Fibroblast of skin of abdomen (primary cell): ENCODE results near the gene PARK7.
A peak's percentile ranks its signal among the peaks of the same experiment; 100 is the strongest.

Experiments
- DNase-seq: peaks from one replicate; pipeline ENCODE4 v3.0.0-alpha.2; 2013

PARK7 gene

DNA sequence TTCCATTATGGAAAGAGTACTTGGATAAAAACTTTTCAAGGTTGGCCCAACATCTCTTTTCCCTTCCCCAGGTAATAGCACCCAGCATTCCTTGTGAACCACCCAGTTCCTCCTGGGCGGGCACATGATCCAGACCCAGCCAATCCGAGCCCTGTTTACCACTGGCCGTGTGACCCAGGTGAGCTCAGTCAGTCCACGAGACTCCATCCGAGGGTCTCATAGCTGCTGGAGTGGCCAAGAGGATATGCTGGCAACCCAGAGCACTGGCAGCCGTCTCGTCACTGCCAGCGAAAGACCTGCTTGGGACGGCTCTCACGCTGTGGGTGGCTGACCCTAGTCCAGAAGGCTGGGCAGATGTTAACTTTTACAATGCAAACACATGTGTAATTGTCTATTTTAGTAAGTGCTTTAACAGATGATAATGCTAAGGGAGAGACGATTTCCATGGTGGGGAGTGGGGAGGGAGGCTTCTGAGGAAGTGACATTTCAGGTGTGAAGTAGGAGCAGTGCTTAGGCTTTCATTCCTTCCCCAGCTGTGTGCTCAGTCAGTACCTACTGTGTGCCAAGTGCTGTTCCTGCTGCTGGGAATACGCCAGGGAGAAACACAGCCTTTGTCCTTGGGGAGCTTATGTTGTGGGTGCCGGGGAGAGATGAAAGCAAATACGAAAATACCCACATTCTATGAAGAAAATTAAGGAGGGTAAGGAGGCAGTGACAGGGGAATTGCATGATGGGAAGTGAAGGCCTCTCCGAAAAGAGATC lies 24.5 kb downstream of the PARK7 start:
- no peak for DNase-seq

DNA sequence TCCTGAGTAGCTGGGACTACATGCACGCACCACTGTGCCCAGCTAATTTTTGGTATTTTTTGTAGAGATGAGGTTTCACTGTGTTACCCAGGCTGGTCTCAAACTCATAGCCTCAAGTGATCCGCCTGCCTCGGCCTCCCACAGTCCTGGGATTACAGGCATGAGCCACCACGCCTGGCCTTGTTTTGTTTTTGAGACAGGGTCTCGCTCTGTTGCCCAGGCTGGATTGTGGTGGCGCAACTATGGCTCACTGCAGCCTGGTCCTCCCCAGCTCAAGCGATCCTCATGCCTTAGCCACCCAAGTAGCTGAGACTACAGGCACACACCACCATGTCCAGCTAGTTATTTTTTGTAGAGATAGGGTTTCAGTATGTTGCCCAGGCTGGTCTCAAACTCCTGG lies 26.0 kb downstream of the PARK7 start:
- no peak for DNase-seq

DNA sequence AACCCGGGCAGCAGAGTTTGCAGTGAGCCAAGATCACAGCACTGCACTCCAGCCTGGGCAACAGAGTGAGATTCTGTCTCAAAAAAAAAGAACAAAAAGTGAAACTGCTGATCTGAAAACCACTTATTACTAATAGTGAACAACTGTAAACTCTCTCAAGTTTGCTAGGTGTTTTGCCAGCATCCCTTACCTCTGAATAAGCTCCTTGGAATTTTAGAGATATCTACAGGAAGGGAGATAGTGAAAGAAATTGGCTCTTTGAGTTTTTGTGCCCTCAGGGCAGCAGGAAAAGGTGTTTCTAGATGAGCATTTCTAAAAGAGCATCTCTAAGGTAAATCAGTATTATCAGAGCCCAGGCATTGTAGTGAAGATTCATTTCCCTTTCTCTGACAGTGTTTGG lies 27.1 kb downstream of the PARK7 start:
- no peak for DNase-seq

DNA sequence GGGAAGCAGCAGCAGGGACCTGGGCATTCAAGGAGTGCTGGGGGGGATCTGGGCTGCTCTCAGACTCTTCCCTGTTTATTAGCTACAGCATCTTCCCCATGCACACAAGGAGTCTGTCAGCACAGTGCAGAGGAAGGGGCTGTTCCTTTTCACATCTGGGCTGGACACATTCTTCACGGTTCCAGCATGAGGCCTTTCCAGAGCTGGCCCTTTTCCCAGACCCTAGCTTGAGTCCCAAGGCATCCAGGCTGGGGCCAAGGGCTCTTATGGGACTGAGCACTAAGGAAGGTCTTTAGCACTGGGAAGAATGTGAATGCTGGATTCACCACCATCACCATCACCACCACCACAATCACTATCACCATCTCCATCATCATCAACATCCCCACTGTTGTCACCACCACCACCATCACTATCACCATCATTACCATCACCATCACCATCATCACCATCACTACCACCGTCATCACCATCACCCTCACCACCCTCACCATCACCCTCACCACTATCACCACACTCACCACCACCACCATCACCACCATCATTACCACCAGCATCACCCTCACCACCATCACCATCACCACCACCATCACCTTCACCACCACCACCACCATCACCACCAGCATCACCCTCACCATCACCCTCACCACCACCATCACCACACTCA lies 28.4 kb downstream of the PARK7 start:
- peak; percentile 18 for DNase-seq

DNA sequence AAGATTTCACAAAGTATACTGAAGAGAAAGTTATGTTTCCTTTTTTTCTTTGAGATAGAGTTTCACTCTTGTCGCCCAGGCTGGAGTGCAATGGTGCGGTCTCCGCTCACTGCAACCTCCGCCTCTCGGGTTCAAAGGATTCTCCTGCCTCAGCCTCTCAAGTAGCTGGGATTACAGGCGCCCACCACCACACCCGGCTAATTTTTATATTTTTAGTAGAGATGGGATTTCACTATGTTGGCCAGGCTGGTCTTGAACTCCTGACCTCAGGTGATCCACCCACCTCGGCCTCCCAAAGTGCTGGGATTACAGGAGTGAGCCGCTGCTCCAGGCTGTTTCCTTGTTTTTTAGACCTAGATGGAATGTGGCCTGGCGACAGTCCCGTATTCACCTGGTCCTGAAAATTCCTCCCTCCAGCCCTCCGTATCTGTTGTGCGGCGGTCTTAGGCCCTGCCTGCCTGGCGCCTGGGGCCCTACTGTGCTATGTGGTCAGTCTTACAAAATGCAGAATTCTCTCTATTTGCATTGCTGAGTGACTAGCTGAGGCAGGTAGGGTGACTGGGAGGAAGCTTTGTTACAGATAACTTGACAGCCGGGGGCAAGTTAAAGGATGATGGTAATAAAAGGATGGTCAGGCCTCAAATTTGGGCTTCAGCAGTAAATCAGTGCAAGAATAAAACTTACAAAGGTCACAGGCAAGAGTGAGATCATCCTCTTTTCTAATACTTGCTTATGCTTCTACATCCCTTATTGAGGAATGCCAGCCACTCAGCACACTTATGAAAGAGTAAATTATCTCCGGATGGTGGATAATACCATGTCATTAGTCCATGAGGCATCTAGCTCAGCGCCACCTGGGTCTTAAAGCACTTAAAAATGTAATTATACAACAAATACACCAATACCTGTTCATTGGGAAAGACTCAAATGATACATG lies 30.3 kb downstream of the PARK7 start:
- peak; percentile 21 for DNase-seq

DNA sequence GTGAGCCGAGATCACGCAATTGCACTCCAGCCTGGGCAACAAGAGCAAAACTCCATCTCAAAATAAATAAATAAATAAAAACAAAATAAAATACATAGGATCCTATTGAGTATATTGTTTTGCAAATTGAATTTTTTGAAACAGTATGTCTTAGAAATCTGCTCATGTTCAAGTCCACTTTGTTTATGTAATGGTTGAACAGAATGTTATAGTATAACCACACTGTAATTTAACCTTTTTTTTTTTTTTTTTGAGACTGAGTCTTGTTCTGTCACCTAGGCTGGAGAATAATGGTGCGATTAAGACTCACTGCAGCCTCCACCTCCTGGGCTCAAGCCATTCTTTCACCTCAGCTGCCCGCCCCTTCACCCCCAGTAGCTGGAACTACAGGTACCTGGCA lies 31.4 kb downstream of the PARK7 start:
- no peak for DNase-seq

DNA sequence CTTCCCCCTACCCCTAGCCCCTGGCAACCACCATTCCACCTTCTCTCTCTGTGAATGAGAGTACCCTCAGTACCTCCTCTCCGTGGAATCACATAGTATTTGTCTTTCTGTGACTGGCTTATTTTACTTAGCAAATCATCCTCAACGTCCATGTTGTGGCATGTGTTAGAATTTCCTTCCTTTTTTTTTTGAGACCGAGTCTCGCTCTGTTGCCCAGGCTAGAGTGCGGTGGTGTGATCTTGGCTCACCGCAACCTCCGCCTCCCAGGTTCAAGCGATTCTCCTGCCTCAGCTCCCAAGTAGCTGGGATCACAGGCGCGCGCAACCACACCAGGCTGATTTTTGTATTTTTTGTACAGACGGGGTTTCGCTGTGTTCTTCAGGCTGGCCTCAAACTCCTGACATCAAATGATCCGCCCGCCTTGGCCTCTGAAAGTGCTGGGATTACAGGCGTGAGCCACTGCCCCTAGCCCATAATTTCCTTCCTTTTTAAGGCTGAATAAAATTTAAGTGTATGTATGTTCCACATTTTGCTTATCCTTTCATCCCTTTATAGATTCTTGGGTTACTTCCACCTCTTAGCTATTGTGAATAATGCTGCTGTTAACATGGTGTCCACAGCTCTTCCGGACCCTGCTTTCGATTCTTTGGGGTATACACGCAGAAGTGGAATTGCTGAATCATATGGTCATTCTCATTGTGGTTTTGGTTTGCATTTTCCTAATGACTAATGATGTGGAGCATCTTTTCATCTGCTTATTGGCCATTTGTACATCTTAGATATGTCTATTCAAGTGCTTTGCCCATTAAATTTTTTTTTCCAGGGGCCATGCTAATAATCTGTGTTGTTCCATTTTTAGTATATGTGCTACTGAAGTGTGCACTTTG lies 32.3 kb downstream of the PARK7 start:
- DNase-seq = peak; percentile 90

DNA sequence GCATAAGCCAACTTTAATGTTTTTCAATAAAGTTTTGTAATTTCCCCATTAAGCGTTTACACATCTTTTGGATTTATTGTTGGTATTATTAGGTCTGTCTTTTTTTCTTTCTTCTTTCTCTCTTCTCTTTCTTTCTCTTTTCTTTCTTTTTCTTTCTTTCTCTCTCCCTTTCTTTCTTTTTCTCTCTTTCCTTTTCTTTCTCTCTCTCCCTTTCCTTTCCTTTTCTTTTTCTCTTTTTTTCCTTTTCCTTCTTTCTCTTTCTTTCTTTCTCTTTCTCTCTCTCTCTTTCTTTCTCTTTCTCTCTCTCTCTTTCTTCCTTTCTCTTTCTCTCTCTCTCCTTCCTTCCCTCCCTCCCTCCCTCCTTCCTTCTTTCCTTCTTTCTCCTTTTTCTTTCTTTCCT lies 33.3 kb downstream of the PARK7 start:
- DNase-seq = no peak

DNA sequence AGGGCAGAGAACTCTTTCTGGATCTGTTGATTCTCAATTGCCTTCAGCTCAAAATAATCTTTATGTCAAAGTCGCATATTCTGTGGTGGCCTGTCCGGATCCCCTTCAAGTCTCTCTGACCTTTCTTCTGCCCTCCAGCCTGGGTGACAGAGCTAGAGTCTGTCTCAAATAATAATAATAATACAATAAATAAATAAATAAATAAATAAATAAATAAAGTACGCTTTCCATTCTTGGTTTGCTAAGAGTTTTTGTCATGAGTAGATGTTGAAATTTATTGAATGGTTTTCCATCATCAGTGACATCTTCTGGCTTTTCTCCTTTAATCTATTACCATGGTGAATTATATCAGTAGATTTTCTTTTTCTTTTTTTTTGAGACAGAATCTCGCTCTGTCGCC lies 33.9 kb downstream of the PARK7 start:
- DNase-seq = no peak

DNA sequence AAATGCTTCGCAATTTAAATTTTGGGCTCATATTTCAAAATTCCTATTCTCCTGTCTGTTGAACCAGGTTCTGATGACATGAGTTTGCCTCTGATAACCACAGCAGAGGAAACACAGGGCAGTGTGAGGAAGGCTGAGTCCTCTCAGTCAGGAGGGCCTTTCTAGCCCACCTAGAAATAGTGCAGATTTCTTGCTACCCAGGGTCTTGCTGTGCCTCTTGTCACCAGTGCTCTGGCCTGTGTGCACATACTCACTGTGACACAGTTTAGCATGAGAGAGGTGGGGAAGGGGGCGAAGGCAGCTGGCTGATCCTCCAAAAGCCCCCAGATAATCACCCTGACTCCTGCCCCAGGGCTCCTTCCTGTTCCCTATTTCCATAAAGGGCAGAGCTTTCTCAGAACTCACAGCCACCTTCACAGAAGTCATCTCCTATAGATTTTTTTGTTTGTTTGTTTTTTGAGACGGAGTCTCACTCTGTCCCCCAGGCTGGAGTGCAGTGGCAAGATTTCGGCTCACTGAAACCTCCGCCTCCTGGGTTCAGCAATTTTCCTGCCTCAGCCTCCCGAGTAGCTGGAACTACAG lies 40.9 kb downstream of the PARK7 start:
- no peak for DNase-seq

DNA sequence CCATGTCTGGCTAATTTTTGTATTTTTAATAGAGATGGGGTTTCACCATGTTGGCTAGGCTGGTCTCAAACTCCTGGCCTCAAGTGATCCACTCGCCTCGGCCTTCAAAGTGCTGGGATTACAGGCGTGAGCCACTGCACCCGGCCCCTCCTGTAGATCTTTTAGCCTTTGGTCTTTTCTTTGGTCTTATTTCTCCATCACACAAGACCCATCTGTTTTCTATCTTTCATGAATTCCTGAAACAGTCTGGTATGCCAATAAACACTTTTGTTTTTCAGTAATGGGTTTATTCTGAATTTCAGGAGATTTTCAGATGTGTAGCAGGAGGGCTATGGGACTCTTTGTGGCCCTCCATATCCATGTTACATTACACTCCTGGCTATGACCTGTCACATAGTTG lies 41.4 kb downstream of the PARK7 start:
- no peak for DNase-seq

DNA sequence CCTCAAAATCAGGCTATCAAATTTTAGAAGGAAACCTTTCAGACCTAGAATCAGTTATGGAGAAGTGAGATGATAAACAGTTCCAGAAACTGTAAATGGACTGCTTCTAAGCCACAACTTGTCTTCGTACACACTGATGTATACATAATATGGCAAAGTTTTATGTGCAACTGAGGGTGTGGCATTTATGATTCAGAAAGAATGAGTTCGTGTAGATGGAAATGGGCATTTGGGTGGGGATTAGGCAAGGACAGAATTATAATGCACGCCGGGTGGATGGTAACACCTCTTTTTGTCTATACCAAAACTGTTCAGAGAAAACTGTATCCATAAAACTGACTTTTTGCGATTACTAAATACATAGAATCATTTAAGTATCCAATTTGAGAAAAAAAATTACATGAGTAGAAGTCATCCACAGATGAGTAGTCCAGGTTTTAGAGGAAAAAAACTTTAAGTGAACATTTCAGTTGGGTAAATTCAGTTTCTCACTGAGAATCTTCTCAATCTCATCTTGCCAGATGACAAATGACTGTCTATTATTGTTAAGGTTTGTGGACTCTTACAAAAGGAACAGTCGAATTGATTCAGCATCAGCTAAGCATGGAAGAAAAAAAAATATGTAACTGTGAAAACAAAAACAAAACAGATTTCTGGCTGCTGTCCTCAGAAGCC lies 42.1 kb downstream of the PARK7 start:
- no peak for DNase-seq

DNA sequence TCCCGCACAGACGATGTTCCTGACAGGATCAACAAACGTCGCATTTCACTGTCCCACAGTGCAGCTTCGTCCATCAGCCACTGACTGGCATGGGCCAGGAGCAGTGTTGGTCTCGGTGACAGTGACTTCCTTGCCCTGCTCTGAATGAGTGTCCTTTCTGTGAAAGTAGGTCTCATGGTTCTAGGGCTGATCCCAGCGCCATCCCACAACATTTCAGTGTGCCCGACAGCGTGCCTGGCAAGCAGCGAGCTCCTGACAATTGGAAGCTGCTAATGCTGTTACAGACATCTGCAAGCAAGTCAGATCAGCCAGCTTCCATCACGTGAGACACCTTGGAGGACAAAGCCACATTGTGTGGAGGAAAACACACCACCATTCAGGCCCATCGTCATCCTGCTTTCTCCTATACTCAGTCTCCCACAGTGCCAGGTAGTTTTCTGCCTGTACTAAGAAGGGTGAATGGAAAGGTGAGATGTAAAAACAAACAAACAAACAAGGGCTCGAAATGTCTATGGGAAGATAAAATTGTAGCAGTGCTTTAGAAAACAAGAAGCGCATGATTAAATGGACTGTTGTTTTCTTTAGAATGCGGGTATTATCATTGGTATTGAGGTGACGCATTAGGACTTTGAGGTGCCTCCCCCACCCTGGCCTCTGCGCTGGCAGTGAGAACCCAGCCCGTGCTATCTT lies 42.7 kb downstream of the PARK7 start:
- DNase-seq = no peak

DNA sequence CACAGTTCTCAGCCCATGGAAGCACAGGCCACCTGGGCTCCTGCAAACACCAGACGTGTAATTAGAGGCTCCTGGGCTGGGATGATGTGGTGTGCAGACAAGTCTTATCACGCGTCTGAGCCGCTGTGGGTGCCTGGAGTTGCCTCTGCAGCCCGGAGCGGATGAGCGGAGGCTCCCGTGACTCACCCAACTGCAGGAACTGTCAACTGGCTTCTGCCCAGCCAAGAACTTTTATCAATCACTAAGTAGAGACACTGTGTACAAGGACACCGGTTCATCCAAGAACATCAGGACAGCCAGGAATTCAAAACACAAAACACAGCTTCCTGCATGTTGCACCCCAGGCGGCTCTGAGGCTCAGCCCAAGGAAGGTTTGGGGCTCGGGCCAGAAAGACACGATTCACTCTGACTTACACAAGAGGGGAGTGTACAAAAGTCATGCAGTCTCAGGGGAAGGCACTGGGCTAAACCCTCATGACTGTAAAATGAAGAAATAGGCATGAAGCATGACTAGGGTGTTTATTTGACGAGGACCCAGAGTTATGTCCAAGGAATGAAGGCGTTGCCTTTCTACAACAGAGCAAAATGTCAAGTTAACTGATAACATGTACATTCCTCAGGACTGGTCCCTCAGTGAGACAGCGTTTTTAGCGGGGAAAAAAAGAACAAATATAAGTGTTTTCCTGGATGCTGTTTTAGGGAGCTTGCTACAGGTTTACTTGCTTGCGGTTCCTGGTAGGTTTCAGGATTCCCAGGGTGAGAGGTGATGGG lies 43.5 kb downstream of the PARK7 start:
- DNase-seq = peak; percentile 91

DNA sequence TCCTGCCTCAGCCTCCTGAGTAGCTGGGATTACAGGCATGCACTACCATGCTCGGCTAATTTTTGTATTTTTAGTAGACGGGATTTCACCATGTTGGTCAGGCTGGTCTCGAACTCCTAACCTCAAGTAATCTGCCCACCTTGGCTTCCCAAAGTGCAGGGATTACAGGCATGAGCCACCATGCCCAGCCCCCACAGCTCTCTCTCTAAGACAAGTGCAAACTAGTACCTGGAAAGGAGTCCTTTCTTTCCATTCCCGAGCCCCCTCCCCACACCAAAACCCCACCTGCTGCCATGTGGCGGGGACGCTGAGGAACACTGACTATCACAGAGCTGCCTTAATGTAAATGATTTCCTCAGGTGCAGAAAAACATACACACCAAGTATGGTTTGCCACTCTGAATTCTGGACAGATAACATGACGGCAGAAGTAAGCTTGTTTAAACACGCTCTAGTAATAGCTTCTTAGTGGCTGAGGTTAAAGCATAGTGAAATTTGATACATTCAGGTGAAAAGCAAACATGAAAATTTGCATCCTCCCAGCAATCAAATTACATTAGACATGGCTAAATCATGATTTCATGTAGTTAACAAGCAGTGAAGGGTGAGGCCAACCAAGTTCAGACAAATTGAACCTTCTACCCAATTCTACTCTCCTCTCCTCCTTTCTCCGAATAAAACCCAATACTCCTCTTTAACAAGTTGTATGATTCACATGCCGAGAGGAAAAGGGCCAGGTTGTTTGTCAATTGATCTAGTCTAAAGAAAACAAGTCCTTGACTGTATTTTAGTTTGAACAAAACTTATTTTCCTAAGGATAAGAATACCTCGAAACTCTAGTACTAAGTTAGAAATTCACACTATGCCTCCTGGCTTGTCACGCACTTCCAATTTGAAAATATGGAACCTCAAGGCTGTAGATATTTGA lies 44.8 kb downstream of the PARK7 start:
- DNase-seq = no peak

DNA sequence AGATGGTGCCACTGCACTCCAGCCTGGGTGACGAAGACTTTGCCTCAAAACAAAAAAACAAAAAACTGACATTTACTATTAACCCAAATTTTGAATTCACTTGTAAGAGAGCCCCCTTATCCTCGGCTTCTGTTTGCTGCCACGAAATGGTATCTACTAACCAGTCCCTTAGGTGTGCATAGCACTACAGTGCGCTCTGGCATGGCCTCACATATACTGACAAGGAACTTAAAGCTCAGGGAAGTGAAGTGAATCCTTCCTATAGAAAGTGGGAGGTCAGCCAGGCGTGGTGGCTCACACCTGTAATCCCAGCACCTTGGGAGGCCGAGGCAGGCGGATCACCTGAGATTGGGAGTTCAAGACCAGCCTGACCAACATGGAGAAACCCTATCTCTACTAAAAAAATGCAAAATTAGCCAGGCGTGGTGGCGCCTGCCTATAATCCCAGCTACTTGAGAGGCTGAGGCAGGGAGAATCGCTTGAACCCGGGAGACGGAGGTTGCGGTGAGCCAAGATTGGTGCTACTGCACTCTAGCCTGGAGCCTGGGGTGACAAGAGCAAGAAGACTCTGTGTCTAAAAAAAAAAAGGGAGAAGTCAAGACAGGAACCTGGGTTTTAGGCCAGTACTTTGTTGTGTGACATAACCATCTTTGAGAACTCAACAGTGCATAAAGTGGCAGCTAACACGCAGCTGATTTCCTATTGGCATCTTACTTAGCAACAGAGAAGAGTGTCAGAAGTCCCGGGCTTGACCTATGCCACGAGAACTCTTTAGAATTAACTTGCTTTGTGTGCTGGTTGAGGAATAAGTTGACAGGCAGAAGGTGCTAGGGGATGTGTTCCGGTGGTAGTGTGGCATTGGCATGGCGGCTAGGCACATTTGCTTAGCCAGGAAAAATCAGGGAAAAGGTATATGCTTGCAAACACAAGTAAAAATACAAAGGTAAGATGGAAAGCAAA lies 47.8 kb downstream of the PARK7 start:
- DNase-seq = no peak

DNA sequence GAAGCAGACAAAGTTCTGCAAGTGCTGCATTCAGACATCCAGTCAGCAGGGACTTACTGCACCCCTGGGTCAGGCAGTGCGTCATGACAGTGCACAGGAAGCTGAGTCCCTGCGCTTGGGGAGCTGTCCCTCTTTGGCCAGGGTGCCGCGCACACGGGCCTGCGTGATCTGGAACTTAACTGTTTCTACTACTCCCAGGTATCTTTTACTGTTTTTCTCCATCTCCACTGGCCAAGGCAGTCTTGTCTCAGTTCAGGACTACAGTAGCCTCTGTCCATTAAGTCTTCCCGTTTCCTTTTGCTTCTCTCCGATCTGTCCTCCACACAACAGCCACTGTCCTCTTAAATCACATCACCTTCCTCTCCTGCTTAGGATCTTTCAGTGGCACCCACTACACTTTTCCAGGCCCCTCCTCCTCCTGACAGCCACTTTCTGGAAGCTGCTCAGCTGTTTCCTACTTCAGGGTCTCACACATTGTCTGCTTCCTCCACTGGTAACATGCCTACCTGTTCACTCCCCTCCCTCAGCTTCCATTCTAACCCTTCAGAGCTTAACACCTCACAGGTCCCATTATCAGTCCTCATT lies 48.7 kb downstream of the PARK7 start:
- DNase-seq = no peak
